ENCODE measurements around the gene COMP.
"Not testable (repeated sequence)": the region's sequence is repeated elsewhere in the genome, so short reads cannot be mapped to it uniquely, and the experiment has no call there.

COMP gene

GRCh38 chr19:18790566-18791314, at the start of gene COMP:
Gene COMP (minus strand): TSS chr19:18791305. CDS start chr19:18791269, 36 bp downstream.
- no peak for DNase-seq (ENCODE audit: low spot score)

DNA sequence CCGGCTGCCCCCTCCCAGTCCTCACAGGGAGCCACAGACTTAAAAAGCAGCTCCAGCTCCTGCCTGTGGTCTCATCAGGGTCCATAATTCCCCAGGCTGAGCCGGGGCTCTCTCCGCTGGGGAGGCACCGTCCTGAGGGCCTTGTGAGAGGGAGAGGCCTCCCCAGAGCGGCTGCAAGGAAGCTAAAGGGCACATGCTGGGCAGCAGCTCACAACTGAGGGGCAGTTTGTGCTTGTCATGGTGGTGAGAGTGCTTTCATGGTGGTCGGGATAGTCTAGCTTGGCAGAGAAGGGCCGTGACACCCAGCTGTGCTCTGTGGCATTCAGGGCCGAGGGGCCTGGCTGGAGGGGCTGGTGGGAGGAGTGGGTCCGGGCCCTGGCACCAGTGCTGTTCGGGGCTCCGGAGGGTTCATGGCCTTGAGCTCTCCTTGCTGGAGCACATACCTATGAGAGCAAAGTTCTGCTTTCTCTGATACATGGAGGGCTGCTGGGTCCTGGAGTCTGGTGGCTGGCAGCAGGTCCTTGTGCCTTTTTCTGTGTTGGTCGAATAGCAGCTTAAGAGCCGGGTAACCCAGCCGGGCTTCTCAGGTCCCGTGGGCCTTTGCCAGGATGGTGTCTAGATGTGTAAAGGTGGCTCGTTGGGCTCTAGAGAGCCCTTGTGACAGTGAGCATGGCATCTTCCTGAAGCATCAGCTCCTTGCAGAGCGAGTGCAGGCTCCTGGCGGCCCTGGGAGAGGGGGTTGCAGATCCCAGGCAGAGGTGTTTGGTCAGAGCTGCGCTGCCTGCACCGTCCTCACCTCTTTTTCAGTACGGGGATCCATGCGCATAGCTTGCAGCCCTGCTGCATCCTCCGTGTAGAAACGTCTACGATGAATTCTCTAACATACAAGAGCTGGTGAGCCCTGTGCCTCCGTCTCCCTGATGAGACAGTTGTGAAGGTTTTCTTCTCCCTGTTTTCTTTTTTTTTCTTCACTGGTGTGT, 49.5 kb upstream of the COMP start:
- peak; percentile 24 for DNase-seq (ENCODE audit: low spot score)

- DNase-seq (ENCODE audit: low spot score): peak; percentile 92
Observed at GRCh38 chr19:18839465-18840287, 48.6 kb upstream of the COMP start.

- no peak for DNase-seq (ENCODE audit: low spot score)
Observed at GRCh38 chr19:18834644-18834984, 43.5 kb upstream of the COMP start.

DNA sequence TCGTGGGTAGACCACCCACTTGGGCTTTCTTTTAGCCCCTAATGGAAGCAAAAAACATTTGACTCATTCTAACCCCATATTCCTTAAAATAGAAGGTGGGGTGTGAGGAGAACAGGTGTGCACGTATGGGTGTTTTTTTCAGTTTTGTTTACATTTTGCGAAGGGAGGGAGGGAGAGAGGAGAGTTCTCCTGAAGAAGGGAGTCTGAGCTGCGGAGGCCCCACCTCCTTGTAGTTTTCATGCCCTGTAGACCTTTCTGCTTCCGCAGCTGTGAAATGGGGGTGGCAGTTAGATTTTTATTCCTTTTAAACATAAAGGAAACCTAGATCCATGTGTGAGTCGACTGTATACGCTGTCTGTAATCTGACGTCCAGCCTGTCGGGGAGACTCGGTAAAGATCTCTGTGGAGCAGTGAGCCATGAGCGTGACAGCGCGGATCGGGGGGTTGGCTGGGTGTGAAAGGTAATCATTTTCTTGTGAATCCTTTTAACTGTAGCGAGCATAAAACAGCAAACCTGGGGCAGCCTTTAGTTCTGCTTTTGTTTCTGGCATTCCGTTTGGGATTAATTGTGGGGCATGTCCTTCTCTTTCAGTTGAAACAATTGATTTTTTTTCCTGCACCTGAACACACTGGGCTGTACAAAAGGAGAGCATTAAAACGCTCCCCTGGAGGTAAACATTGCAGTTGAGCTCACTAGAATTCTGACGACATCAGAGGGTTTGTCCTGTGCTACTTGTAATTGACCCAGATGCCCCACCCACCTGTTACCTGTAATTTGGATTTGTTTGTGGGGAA, 42.9 kb upstream of the COMP start:
- peak; percentile 82 for DNase-seq (ENCODE audit: low spot score)

GRCh38 chr19:18833141-18833476, 42.0 kb upstream of the COMP start:
- DNase-seq (ENCODE audit: low spot score): no peak

GRCh38 chr19:18832306-18833140, 41.4 kb upstream of the COMP start:
- peak; percentile 73 for DNase-seq (ENCODE audit: low spot score)

GRCh38 chr19:18831524-18832305, 40.6 kb upstream of the COMP start, which contains the start of gene UPF1:
Gene UPF1 (plus strand): TSS chr19:18831959. CDS start chr19:18832210, 251 bp downstream.
- peak; percentile 99 for DNase-seq (ENCODE audit: low spot score)

GRCh38 chr19:18830488-18830887, 39.4 kb upstream of the COMP start:
- DNase-seq (ENCODE audit: low spot score): no peak

GRCh38 chr19:18828786-18829185, 37.7 kb upstream of the COMP start:
- no peak for DNase-seq (ENCODE audit: low spot score)

GRCh38 chr19:18817574-18817973, 26.5 kb upstream of the COMP start:
- no peak for DNase-seq (ENCODE audit: low spot score)

- DNase-seq (ENCODE audit: low spot score): not testable (repeated sequence)
Observed at GRCh38 chr19:18816645-18817044, 25.5 kb upstream of the COMP start.

DNA sequence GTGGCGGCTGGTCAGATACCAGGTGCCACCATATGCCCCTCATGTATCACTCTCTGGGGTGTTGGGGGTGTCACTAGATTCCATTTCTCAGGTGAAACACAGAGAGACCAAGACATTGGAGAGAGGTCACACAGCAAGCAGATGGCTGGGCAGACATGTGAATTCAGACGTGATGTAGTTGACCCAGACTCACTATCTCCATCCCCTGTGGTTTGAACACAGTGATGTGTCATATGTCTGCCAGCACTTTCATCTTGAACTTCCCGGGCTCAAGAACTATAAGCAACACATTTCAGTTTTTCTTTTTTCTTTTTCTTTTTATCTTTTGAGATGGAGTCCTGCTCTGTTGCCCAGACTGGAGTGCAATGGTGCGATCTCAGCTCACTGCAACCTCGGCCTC, 24.6 kb upstream of the COMP start:
- no peak for DNase-seq (ENCODE audit: low spot score)

- no peak for DNase-seq (ENCODE audit: low spot score)
Observed at GRCh38 chr19:18814063-18814462, 23.0 kb upstream of the COMP start.

- DNase-seq (ENCODE audit: low spot score): not testable (repeated sequence)
Observed at GRCh38 chr19:18811638-18812037, 20.5 kb upstream of the COMP start.

DNA sequence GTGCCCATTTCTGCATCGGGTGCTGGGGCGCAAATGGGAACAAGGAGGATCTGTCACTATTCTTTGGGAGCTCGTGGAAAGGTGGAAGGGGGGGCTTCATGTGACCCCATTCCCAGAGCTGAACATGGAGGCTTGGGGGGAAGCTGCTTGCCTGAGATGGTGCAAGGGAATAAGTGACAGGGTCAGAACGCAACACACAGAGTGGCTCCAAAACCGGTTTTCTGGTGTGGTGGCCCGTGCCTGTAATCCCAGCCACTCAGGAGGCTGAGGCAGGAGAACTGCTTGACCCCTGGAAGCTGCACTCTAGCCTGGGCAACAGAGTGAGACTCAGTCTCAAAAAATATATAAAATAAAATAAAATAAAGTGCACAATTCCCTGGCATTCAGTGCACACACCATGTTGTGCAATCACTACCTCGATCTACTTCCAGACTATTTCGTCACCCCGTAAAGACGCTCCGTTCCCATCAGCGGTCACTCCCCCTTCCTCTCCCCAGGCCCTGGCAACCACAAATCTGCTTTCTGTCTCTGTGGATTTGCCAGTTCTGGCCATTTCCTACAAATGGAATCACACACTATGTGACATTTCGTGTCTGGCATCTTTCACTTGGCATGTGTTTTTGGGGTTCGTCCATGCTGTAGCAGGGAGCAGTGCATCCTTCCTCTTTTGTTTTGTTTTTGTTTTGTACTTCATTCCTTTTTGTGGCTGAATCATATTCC, 18.2 kb upstream of the COMP start:
- DNase-seq (ENCODE audit: low spot score): no peak

- no peak for DNase-seq (ENCODE audit: low spot score)
Observed at GRCh38 chr19:18807861-18808331, 16.8 kb upstream of the COMP start.

GRCh38 chr19:18804643-18805042, 13.5 kb upstream of the COMP start:
- DNase-seq (ENCODE audit: low spot score): no peak

GRCh38 chr19:18804139-18804601, 13.1 kb upstream of the COMP start:
- no peak for DNase-seq (ENCODE audit: low spot score)
